HG02840 (cell line): ENCODE data around the gene DNAJC8.

Experiments
- ATAC-seq: cut with Tn5 transposase; IDR thresholded peaks from one replicate; pipeline ENCODE4 v1.9.1; 2021; ENCODE audit warnings: mild to moderate bottlenecking, moderate library complexity, moderate number of reproducible peaks; ENCODE audit not compliant: unreplicated experiment, low FRiP score

The DNAJC8 gene, protein sequence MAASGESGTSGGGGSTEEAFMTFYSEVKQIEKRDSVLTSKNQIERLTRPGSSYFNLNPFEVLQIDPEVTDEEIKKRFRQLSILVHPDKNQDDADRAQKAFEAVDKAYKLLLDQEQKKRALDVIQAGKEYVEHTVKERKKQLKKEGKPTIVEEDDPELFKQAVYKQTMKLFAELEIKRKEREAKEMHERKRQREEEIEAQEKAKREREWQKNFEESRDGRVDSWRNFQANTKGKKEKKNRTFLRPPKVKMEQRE

DNA sequence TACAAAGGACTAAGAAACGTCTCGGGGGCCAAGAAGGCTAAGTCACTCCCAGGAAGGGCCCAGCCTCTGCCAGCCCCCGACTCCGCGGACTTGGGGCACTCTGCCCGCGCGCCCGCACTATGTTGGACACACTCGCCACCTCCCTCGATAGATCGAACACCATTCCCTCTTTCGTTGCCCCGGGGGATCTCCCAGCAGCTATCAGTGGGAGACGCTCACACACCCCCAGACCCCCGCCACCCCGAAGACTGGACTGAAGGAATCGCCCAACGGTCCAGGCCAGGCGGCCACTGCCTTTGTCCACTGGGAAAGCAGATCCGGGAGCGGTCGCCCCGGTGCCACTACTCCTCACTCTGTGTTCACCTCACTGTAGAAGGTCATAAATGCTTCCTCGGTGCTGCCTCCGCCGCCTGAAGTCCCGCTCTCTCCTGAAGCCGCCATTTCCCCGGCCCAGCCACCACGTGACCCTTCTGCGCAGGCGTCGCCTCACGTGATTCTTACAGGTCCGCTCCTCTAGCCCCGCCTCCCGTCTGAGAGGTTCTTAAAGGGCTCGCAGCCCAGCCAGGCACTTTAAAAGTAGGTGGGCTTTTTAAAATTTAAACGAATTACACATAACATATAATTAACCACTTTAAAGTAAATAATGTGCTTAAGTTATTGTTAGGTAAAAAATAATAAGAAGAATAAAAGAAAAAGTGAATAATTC, at the start of gene DNAJC8:
Gene DNAJC8 (minus strand): TSS at position 472 of the 706 bp plus-strand sequence. CDS start 31 bp downstream, at position 441.
- no peak for ATAC-seq

DNA sequence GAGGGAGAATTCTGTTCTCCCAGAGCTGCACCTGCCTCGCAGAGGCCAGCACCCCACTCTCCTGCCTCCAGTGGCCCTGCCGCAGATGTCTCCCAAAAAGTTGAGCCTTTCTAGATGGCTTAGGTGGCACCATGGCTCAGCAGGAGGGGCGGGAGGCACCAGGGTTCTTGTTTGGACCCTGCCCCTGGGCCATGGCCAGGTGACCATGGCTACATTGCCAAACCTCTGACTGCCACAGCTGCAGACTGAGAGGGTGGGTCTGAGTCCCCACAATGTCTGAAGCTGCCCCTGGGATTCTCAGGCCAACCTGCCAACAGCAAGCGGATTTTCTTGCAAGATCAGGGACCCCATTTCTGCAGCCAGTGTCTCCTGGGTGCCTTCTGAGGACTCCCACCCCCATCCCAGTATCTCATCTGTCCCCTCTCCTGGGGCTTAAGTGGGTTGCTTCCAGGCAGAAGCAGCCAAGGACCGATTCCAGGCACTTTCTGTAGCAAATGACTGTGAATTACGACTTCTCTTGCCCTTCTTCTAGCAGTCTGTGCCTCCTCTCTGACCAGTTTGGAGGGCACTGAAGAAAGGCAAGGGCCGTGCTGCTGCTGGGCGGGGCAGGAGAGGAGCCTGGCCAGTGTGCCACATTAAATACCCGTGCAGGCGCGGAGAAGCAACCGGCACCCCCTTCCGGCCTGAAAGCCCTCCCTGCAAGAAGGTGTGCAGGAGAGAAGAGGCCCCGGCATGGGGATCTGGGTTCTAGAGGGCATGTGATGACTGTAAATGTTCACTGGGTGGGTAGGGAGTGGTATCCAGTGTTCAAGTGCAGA, 49.0 kb upstream of the DNAJC8 start:
- no peak for ATAC-seq

DNA sequence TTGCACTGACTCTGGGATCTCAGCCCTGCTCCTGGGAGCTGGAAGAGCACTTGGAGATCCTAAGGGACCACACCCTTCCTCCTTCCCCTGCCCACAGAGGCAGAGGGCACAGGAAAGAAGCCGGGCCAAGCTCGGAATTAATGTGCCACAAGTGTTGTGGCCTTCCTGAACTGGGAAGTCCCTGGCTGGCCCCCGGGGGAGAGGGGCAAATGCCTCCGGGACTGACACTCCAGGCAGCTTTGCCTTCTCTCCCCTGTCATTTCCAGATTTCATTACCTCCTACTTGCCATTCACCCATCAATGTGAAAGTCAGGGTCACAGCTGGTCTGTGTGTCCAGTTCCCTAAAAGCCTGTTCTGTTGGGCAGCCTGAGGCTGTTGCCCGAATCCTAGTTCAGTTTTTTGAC, 48.1 kb upstream of the DNAJC8 start:
- ATAC-seq = no peak

DNA sequence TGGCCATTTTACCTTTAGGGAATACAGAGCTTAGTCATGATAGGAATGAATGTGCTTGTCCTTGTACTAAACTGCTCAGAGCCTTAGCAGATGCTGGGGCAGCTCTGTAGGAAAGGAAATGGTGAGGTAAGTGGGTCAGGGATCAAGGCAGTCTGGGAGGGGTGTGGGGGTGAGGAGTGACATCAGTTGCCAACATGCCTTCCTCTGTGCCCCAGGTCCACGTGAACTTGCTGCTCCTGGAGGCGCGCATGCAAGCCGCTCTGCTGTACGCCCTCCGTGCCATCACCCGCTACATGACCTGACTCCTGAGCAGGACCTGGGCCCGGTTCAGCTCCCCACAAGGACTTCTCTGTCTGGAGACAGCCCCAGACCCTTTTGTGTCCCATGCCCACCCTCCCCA, 47.7 kb upstream of the DNAJC8 start:
- no peak for ATAC-seq

DNA sequence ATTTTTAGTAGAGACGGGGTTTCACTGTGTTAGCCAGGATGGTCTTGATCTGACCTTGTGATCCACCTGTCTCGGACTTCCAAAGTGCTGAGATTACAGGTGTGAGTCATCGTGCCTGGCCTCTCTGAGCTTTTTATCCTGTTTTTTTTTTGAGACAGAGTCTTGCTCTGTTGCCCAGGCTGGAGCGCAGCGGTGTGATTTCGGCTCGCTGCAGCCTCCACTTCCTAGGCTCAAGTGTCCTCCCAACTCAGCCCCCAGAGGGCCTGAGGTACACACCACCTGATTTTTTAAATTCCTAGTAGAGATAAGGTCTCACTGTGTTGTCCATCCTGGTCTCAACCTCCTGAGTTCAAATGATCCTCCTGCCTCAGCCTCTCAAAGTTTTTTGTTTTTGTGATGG, 46.9 kb upstream of the DNAJC8 start:
- no peak for ATAC-seq

DNA sequence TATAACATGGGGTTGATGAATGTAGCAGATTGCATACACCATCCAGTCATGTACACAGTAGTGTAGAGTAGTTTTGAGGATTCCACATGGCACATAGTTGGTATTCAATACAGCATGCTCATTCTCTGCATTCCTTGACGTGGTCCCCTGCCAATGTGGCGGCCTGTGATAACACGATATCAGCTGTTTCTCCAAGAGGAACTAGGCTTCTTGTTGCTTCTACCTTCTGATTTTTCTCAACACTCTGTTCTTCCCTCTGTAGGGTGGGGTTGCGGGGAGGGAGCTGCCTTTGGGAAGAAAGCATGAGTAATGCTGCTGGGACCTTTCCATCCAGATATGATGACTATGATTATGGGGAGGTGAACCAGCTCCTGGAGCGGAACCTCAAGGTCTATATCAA, 45.9 kb upstream of the DNAJC8 start:
- no peak for ATAC-seq

DNA sequence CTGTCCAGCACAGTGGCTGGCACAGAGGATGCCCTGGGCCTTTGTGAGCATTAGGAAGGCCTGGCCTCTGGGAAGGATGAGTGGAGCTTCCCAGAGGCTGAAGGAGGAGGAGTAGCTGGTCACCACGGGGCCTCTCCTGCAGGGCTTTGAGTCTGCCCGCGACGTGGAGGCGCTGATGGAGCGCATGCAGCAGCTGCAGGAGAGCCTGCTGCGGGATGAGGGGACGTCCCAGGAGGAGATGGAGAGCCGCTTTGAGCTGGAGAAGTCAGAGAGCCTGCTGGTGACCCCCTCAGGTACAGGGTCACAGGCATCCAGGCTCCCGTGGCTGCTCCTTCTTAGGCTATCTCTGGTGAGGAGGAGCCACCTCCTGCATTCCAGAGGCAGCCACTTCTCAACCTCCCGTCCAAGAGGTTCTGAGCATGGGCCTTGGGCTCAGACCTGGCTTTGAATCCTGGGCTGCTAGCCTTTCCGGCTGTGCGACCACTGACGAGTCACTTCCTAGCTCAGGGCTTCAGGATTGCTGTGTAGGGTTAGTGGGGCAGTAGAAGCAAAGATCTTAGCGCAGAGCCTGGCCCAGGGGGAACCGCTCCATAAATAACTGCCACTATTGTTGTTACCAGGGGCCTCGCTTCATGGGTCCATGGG, 40.5 kb upstream of the DNAJC8 start:
- ATAC-seq = no peak

DNA sequence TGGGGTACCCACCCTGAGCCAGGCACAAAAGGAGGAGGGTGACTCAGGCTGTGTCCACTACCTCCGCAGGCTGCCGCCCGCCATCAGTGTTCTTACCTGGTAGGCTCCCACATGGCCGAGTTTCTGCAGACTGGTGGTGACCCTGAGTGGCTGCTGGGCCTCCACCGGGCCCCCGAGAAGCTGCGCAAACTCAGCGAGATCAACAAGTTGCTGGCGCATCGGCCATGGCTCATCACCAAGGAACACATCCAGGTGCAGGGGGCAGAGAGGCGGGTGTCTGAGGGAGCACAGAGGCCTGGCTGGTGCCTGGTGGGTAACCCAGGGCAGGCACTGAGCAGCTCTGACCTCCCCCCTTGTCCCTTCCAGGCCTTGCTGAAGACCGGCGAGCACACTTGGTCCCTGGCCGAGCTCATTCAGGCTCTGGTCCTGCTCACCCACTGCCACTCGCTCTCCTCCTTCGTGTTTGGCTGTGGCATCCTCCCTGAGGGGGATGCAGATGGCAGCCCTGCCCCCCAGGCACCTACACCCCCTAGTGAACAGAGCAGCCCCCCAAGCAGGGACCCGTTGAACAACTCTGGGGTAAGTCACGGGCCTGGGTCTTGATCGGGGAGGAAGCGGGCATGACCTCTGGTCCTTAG, 39.5 kb upstream of the DNAJC8 start:
- ATAC-seq = no peak

DNA sequence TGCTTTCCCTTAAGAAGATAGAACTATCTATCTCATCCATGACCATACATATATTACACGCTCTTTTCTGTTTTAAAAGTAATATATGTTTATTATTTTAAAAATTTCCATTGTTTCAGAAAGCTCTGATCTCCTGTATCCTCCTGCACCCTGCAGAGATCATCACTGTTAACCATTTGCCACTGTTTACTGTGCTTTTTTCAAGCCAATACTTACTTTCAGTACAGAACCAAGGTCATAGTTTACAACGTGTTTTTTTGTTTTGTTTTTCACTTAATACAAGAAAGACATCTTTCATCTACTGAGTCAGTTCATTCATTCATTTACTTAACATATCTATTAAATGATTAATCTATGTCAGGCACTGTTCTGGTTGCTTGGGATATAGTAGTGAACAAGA, 36.7 kb upstream of the DNAJC8 start:
- ATAC-seq = no peak

DNA sequence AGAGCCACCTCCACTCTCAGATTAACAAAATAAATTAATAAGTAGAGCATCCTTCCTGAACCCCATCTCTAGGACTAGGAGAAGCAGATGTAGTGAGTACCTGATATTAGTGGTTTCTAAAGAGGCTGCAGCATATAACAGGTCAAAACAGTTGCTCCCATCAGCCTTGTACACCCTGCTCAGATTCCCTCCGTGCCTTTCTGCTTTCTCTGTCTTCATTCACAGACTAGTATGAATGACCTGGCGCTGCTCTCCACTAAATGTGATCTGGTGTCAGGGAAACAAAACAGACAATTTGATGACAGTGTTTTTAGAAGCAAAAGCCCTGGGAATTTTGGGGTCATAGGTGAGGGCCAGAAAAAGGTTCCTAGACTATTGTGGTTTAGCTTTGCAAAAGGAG, 34.8 kb upstream of the DNAJC8 start:
- no peak for ATAC-seq

DNA sequence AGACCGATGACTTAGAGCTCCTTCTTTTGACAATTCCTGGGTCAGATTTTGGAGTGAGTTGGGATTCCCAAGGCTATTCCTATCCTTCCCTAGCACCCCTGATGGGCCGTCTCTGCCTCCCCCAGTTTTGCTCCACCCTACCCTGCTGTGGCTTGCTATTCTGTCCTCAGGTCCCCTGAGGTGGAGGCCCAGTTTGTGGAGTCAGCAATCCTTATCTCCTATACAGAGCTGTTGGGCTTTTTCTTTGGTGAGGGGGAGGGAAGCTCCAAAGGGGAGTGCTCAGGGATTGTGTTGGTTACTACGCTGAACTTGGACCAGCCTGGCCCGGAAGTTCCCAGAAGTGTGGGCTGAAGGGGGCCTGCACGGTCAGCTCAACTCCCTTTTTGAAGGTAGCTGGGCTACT, 34.1 kb upstream of the DNAJC8 start:
- ATAC-seq = no peak

DNA sequence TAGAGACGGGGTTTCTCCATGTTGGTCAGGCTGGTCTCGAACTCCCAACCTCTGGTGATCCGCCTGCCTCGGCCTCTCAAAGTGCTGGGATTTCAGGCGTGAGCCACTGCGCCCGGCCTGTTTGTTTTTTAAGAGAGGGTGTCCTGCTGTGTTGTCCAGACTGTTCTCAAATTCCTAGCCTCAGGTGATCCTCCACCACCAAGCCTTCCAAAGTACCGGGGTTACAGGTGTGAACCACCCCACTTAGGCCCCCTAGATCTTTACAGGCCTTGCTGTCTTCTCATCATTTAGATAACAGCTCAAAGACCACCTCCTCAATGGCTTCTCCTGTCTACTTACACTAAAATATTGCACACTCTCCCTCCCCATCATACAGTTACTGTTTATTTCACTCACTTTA, 32.7 kb upstream of the DNAJC8 start:
- ATAC-seq = no peak

DNA sequence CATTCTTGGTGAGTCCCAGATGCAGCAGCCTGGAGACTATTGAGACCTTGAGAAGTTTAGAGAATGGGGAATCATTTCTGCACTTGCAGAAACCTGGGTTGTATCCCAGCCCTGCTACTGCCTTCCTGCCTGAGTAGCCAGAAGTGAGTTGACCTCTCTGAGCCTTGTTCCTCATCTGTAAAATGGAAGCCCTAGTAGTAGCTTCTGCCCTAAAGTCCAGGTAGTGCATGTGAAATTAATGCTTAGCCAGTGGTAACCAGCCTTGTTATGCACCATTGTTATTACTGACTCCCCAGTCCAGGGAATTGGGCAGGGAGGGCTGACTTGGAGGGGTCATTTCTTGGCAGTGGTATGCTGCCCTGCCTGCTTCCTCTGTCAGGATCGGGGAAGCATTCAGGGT, 32.1 kb upstream of the DNAJC8 start:
- no peak for ATAC-seq

DNA sequence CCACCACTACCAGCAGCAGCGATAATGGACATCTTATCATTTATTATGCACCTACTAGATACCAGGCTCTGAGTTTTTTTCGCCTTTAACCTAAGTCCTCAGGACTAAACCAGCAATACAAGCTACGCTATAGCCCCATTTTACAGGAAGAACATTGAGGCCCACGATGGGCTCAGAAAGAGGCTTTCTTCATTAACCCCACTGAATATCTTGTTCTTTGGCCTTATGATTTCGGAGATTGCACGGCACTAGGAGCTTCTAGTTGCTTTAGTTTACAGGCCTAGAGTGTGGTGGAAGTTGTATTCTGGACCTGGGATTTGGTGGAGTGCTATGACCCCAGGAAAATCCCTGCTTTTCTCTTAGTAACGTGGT, 28.0 kb upstream of the DNAJC8 start:
- no peak for ATAC-seq

DNA sequence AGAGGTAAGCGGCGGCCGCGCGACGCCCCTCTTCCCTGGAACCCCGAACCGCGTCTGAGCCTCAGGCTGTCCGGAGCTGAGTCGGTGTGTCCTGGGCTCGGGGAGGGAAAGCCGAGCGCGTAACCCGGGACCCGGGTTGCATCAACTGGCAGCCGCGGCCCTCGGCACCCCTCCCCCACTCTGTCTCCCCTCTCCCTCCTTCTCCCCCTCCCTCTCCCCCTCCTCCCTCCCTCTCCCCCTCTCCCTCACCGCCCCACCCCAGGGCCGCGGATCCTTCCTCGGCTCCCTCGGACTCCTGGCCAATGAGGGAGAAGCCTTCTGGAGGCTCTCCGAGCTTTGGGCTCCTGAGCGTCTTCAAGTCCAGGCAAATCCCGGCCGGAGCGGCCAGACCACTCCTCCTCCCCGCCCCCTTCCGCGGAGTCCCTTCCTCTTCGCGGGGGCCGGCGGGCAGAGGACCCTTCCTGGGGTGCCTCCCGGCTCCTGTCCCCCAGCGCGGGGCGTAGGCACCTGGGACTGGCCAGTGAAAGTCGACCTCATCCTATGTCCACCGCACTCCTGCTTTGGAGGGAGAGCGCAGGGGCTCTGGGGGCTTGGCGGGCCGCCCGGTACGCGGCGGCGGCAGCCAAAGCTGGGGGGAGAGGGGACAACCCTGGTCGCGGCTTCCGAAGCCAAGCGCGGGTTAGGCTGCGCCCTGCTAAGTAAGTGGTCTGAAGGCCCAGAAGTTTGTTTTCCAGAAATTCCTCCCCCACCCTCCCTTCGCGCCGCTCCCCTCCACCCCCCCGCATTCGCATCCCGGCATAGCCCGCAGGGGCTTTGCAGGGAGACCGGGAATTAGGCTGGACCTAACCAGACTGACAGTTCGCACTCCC, 27.3 kb upstream of the DNAJC8 start:
- ATAC-seq = no peak

DNA sequence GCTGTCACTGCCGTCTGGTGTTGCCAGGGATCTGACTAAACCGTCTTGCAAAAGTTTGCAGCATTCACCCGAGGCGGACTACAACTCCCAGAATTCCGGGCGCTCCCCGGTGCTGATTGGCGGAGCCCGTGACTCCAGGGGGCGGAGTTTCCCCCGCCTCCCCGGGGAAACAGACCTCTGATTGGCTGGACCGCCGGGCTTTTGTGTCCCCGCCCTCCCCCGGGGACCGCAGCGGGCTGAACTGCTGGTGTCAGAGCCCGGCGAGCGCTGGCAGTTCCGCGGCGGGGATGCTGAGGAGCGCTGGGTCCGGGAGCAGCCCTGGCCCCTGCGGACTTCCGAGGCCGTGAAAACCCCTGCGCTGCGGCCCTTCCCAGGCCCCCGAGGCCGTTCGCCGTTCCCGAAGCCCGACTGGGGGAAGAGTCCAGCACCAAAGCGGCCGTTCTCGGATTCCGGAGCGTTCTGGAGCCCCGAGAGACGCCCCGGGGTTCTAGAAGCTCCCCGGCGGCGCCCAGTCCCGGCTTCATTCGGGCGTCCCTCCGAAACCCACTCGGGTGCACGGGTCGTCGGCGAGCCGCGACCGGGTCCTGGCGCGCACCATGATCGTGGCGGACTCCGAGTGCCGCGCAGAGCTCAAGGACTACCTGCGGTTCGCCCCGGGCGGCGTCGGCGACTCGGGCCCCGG, 26.6 kb upstream of the DNAJC8 start, which contains the start of gene SESN2:
Gene SESN2 (plus strand): TSS at position 267 of the 682 bp plus-strand sequence. CDS start 330 bp downstream, at position 597.
- peak; percentile 90 for ATAC-seq

DNA sequence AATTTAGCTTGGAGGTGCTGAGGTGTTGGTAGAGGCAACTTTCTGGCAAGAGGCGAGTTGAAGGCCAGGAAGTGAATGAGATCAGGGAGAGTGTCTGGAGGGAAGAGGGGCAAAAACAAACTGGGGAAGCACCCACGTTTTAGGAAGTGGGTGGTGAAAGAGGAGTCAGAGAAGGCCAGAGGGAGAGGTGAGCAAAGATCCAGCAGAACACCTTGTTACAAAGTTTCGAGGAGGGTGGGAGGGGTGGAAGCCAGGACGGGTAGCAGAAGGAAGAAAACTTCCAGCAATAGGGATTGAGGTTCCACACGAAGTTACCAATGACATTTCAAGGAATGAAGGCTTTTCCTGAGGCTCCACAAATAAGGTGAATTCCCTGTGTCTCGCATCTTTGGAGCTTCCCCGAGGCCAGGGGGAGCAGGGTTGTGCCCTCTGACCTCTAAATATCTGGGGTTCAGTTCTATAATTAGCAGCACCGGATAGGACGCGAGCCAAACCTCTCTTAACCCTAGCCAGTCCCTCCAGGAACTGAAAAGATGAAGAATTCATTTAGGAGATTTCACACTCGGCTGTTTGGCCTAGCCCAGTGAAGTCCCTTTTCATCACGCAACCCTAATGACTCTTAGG, 25.9 kb upstream of the DNAJC8 start:
- no peak for ATAC-seq

DNA sequence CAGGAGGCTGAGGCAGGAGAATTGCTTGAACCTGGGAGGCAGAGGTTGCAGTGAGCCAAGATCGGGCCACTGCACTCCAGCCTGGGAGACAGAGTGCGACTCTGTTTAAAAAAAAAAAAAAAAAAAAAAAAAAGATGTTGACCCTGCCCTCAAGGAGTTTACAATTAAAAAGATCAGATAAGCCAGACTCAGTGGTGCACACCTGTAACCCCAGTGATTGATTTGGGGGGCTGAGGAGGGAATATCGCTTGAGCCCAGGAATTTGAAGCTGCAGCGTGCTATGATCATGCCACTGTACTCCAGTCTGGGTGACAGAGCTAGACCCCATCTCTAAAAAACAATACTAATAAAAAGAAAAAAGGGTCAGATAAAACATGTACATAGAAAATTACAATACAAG, 24.9 kb upstream of the DNAJC8 start:
- ATAC-seq = no peak
